Stimulated activated CD4-positive, alpha-beta T cell treated with anti-CD3 and anti-CD28 coated beads, TNF-alpha, amount 100 ng/mL, for 48 hours (primary cell): ENCODE measurements around the gene CERCAM.
"Not testable (repeated sequence)": the region's sequence is repeated elsewhere in the genome, so short reads cannot be mapped to it uniquely, and the experiment has no call there.

Experiments
- DNase-seq, 3 donors: peaks; one replicate each; pipeline ENCODE4 v3.0.0-alpha.2; 2020; ENCODE audit warnings: low read depth in 3 of 3

The CERCAM gene

DNA sequence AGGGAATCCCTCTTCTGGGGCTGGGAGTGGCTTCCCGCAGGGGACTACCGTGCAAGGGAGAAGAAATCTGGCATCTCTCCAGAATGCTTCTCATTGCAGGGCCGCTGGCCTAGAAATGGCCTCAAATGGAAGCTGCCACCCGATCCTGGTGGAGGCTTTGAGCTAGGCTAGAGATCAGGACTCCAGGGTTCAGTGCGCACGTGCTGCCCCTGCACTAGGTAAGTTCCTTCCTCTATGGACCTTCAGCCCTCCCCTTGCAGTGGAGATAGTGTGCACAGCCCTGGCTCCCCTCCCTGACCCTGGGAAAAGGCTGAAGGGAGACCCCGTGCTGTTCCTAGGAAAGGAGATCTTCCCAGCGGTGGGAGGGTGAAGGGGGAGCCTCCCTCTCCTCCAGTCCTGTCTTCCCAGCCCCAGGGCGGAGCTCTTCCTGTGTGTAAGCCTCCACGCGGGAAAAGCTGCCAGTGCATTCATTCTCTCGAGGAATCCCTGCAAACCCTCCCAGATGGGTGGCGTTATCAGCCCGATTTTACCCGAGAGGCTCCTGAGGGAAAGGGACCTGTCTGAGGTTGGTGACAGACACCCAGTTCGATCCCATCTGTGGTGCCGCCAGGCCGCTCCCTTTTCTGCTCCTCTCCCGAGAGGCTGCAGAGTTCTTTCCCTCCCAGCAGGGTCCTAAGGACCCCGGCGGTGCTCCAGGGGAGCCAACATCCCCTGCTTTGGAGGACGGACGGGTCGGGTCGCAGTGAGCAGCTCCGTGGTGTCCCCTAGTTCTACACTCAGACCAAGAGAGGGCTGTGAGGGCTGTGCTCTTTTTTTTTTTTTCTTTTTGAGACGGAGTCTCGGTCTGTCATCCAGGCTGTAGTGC, 1.4 kb upstream of the CERCAM start:
- DNase-seq, result no peak

DNA sequence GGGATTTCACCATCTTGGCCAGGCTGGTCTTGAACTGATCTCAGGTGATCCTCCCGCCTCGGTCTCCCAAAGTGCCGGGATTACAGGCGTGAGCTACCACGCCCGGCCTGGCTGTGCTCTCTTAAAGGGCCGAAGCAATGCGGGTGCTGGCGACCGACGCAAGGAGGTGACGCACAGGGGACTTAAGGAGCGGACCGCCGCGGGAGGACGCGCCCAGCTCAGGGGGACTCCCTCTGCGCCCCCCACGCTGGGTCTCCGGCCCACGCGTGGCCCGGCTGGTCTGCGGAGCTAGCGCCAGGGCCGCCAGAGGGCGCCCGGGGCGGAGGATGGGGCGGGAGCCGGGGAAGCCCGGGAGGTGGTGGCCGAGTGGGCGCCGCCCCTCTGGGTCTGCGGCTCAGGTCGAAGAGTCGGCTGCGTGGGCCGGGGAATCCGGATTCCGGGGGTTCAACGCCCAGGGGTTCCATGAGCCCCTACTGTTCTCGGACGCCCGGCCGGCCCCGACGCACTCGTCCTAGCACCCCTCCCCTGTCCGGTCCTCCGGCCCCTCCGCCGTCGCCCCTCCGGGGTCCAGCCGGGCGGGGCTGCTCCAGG, 502 bp upstream of the CERCAM start:
- peak; percentile 13 to 58 (median 43) for DNase-seq

DNA sequence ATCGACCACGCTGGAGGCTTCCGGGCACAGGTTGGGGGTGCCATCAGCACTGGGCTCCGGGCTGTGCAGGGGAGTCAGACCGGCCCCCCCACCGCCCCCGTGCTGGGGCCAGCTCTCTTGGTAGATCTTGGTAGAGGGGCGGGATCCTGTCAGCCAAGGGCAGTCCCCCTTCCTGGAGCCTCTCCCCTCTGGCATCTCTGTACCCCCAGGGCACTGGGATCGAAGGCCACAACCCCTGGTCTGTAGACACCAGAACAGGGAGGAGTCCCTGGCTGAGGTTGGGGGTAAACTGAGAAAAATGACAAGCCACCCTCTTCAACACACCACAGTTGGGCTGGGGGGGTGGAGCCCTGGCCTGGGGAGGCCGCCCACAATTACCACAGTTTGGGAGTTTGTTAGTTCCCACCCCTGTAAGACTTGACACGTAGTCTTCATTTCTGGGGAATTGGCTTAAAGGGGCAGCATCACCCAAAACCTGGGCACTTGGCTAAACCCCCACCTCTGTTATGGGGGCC, 882 bp downstream of the CERCAM start:
- DNase-seq, result no peak

DNA sequence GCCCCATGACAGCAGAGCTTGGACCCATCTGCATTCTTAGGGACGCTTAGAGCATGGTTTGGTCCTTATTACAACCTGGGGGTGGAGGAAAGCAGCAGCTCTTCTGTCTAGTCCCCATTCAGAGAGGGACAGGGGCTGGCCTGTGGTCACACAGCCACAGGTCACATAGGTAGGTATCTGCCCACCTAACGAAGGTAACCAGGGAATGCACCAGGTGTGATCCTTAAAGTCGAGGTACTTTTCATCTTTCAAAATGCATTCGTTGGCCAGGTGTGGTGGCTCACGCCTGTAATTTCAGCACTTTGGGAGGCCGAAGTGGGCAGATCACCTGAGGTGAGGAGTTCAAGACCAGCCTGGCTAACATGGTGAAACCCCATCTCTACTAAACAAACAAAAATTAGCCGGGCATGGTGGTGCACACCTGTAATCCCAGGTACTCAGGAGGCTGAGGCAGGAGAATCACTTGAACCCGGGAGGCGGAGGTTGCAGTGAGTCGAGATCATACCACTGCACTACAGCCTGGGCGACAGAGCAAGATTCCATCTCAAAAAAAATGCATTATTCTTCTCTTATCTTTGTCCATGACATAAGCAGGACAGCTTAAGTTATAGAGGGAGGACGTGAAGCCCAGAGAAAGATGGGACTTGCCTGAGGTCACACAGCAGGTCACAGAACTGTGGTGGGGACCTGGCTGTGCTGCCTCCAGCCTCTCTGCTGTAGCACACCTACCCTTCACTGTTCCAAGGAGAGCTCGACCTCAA, 1.5 kb downstream of the CERCAM start:
- DNase-seq, result not testable (repeated sequence)

DNA sequence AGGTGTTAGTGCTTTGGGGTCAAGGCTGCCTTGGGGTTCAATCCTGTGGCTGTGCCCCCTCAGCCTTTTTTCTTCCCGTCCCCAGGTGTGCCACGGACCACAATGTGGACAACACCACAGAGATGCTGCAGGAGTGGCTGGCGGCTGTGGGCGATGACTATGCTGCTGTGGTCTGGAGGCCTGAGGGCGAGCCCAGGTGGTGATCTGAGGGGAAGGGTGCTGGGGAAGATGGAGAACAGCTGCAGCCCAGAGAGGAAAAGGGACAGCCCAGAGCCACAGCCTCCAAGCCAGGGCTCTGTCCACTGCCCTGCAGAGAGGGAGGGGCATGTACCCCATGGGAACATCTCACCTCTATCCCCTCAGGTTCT, 2.1 kb downstream of the CERCAM start:
- no peak for DNase-seq

GRCh38 chr9:128423356-128423755, 2.7 kb downstream of the CERCAM start:
- not testable (repeated sequence) for DNase-seq

GRCh38 chr9:128424268-128424780, 3.7 kb downstream of the CERCAM start:
- no peak for DNase-seq

DNA sequence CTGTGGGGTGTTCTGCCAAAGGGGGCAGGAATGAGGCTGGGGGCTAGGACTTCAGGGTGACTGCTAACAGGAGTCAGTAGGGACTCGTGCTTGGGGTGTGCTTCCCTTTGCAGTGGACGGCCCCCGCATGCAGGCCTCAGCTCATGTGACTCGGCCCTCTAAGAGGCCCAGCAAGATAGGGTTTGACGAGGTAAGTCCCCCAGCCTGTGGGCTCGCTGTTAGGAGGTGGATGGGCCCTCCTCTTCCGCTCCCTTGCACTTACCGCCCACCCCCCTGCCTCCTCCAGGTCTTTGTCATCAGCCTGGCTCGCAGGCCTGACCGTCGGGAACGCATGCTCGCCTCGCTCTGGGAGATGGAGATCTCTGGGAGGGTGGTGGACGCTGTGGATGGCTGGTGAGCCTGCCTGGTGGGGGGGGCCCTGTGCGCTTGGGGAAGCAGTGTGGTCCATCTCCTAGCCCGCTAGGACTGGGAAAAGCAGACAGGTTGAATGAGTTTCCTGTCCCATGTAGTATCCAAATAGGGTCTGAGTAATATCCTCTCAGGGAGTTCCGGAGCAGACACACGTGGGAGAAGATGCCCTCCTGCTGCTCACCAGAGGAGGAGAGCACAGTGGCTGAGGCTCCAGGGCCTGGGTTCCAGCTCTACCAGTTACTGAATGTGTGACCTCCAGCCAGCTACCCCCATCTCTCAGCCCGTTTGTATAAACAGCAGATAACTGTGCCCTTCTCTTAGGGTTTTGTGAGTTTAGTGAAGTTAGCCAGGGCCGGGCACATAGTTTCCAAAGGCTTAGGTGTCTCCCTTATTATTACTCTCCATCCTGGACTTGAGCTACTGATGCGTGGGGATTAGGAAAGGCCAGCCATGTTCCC, 8.2 kb downstream of the CERCAM start:
- no peak for DNase-seq

GRCh38 chr9:128429513-128430086, 8.9 kb downstream of the CERCAM start:
- DNase-seq, result no peak

- DNase-seq, result no peak
These were observed 10.6 kb downstream of the CERCAM start for GRCh38 chr9:128431207-128431606.

DNA sequence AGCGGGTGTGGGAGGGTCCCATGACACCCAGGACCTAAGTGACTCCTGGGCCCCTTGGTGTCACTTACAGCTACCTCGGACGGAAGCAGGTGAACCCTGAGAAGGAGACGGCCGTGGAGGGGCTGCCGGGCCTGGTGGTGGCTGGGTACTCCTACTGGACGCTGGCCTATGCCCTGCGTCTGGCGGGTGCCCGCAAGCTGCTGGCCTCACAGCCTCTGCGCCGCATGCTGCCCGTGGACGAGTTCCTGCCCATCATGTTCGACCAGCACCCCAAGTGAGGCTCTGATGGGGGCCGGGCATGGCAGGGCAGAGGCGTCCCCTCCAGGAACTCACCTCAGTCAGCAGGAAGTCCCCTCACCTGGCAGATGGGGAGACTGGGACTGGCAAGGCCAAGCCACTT, 13.7 kb downstream of the CERCAM start:
- no peak for DNase-seq

GRCh38 chr9:128435611-128436010, 15.0 kb downstream of the CERCAM start:
- no peak for DNase-seq

DNA sequence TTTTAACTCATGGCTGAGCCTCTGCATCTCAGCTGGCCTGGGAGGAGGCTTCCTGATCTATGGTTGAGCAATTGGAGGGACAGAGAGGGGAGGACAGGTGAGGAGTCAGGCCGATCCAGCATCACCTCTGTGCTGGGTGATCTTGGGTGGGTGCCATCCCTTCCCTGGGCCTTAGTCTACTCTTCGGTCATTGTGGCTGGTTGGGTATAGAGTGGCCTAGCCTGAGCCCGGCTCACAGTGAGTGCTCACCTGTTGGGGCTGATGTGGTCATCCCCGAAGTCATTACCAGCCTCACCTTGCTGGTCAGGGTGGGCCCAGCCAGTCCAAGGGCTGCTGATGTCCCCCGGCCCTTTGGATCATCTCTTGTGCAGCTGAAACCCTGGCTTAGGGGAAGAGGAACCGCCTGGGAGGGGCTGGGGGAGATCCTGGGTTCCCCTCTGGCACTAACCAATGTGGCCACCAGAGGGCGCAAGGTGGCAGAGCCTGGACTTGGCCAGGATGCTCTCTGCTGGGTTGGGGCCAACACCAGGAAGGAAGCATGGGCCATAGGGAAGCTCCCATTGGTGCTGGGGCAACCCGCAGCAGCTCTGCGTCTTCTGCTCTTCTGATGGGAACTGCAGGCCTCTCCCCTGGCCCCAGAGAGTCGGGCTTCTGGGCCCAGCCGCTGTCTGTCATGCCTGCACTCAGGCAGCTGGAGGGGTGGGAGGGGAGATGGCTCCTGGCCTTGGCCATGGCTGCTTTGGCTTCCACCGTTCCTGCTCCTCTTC, 17.9 kb downstream of the CERCAM start:
- DNase-seq, result peak; percentile 69 to 83 (median 83)

DNA sequence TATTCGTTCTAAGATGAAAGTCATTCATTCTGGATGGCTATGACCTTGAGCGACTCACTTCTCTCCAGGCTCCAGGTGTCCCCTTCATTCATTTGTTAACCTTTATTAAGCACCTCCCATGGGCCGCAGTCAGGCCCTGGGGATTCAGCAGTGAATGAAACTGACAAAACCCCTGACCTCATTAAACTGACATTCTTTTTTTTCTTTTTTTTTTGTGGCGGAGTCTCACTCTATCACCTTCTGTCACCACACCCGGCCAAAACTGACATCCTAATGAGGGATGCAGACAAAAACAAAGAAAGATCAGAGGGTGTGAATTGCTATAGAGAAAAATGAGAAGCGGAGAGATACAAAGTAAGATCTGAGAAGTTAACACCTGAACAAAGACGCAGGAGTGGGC, 18.6 kb downstream of the CERCAM start:
- DNase-seq, result no peak

- no peak for DNase-seq
These were observed 21.5 kb downstream of the CERCAM start for GRCh38 chr9:128442150-128442549.

DNA sequence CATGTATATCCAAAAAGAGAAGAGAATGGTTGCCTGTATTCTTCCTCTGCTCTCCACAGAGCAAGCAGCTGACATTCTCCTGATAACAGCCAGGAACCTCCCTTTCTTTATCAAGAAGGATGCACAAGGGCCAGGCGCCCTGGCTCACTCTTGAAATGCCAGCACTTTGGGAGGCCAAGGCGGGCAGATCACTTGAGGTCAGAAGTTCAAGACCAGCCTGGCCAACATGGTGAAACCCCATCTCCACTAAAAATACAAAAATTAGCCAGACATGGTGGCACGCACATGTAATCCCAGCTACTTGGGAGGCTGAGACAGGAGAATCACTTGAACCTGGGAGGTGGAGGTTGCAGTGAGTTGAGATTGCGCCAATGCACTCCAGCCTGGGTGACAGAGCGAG, 25.8 kb downstream of the CERCAM start:
- DNase-seq, result not testable (repeated sequence)

DNA sequence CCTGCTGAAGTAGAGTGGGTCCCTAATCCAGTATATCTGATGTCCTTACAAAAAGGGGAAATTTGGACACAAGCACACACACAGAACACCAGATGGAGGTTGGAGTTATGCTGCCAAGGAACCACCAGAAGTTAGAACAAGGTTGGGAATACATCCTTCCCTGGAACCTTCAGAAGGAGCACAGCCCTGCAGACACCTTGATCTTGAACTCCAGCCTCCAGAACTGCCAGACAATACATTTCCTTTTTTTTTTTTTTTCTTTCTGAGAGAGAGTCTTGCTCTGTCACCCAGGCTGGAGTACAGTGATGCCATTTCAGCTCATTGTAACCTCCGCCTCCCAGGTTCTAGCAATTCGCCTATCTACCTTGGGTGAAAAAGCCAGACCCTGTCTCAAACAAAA, 28.1 kb downstream of the CERCAM start:
- no peak for DNase-seq

DNA sequence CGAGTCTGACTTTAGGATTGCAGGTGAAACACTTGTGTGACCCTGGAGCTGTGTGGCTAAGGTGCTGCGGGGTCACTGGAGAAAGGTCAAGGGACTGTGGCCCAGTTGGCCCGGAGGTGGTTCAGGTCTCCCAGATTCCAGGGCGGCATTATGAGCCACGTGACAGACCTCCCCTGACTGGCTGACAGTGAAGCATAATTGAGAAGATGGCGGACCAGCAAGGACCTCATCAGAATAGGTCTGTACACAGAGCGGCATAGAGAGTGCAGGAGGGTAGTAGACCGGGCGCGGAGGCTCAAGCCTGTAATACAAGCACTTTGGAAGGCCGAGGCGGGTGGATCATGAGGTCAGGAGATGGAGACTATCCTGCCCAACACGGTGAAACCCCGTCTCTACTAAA, 34.3 kb downstream of the CERCAM start:
- DNase-seq, result no peak

DNA sequence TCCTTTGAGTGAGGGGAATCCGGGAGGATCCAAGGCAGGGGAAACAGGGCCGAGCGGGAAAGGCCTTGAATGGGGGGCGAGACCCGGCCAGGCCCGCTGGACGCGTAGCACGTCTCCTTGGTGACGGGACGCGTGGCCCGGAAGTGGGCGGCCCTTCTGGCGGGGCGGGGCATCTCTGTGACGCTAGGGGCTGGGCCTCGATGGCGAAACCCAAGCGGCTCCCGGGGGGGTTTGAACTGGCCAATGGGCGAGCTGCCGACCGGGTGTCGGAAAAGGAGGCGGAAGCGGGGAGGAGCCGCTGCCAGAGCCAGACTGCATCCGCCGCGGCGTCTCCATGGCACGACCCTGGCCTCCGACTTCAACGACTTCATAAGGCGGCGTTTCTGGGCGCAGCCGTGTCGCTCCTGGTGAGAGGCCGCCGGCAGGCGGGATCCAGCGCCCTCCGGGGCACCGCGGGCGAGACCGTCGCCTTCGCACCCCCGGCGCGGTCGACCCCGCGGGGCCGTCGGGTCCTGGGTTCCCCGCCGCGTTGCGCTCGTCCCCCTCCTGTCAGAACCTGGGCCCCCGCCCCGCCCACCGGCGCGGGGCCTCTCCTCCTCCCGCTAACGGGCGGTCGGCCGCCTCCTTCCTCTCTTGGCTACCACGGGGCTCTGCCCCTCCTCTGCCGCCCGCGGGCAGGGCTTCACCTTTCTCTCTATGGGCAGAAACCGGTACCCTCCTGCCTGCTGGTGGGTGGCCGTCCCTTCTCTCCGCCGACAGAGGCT, 35.4 kb downstream of the CERCAM start, which contains the start of gene ODF2:
Gene ODF2 (plus strand): TSS at position 158 of the 764 bp plus-strand sequence. CDS start 86 bp downstream, at position 244.
- DNase-seq, result peak; percentile 97 to 99 (median 98)
